Sciatic nerve (tissue), 2 donors: ENCODE measurements around the gene COL20A1. TPM values are rescaled to one million over a fixed set of nuclear protein-coding genes. Genes with fewer than 3 reads are reported as not detected.

Source experiments
- ATAC-seq: fragments of 200-7000 bp; cut with Tn5 transposase; one replicate; pipeline ENCODE4 v1.9.1; 2020; ENCODE audit warnings: mild to moderate bottlenecking, moderate library complexity
- DNase-seq: peaks from one replicate; pipeline ENCODE4 v3.0.0-alpha.2; 2020; ENCODE audit warnings: low spot score
- intact Hi-C: fragments of 100-400 bp; cut with DNase I; formaldehyde crosslinking; loops from one replicate; pipeline ENCODE4 v1.14.2; 2022
- total RNA-seq: library from RNA; stranded (reverse); fragmentation: NEBNext Ultra II Directional; extraction: Animal tissue kit (Norgen Biotek cat#: 25700); gene quantifications from one replicate; pipeline ENCODE4 v1.2.1, GENCODE V29; 2021
- donor health status: DM: no; HTN: no; CAD: no.
- donor health status: DM: no; HTN: no; CAD: no.

COL20A1 gene
- total RNA-seq, 1 donor from 2014 or later, result 0.22 TPM

DNA sequence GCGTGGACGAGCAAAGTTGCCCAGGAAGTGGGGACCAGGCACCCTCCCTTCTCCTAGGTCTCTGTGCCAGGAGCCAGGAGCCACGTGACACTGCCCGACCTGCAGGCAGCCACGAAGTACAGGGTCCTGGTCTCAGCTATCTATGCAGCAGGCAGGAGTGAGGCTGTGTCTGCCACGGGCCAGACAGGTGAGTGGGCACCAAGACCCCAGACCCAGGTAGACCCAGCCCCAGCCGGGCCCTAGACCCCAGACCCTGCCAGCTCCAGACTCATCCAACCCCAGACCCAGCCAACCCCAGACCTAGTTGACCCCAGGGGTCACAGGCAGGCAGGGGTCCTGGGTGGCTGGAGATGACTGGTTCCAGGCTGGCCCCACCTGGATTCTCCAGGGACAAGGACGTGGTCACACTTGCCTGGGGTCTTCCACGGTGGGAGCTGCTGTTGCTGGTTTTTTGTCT lies 21.1 kb downstream of the COL20A1 start:
- no peak for DNase-seq
- intact Hi-C loops, result no loop called here
- no peak for ATAC-seq

DNA sequence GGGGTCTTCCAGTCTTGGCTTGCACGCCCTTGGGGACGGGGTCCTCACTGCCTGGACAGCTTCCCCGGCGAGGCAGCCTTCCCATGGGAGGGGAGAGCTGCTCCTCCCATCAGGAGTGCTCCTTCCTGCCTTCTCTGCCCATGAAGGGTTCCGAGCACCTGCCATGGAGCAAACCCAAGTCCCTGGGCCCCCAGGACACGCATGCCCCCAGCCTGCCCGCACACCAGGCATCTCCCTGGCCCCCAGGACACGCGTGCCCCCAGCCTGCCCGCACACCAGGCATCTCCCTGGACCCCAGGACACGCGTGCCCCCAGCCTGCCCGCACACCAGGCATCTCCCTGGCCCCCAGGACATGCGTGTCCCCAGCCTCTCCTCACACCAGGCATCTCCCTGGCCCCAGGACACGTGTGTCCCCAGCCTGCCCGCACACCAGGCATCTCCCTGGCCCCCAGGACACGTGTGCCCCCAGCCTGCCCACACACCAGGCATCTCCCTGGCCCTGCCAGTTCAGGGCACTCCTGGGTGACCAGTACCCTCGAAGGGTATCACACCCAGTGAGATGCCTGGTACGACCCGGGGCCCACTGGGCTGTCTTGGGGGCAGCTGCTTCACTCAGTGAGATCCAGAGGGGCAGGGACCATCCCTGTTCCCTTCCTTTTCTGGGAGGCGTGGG lies 21.7 kb downstream of the COL20A1 start:
- intact Hi-C loops, result no loop called here
- ATAC-seq, result no peak
- no peak for DNase-seq

DNA sequence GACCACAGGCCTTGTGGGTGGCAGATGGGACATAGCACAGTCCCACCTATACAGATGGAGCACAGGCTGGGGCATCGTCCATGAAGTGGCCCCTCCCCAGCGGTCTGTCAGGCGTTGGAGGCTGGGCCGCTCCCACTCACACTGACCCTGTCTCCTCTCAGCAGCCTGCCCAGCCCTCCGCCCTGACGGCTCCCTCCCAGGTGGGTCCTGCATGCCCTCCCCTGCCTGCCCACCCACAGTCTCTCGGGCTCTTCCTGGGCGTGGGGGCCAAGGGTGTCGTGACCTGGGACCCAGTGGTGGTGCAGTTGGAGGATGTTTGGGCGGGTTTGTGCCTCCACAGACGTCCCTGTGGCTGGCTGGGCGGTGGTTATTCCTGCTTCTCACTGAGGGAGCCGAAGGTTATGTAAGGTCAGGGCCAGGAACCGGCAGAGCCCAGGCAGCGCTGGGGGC lies 22.3 kb downstream of the COL20A1 start:
- ATAC-seq (no peak), DNase-seq (no peak)
- intact Hi-C loops, result no loop called here

DNA sequence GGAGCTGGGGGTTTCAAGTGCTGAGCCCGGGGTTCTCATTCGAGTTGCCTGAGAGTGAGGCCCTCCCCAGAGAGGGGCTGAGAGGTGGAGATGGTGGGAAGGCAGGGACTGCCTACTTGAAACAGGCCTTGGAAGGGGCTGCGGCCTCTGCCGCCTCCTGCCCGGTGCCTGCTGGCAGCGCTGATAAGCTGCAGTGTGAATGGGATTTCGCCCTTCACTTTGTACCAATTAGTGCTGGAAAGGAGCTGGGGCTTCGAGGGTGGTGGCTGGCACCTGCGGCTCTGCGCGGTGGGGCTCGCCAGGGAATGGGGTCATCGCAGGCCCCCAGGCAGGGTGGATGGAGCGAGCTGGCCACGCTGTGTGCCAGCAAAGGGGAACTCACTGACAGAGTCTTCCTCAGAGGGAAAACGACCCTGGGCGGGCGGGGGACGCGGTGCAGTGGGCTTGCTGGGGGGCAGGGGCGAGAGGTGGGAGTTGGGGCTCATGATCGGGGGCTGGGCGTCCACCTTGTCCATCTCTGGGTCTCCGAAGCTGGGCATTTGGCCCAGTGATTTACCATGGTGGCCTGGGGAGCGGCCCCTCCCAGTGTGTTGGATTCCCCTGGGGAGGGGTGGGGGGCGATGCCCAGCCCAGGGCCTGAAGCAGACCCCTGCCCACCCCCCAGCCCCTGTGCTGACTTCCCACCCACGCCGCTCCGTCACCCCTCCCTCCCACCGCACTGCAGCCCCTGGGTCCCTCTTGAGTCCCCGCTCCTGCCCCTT lies 22.9 kb downstream of the COL20A1 start:
- DNase-seq, result no peak
- ATAC-seq, result no peak

DNA sequence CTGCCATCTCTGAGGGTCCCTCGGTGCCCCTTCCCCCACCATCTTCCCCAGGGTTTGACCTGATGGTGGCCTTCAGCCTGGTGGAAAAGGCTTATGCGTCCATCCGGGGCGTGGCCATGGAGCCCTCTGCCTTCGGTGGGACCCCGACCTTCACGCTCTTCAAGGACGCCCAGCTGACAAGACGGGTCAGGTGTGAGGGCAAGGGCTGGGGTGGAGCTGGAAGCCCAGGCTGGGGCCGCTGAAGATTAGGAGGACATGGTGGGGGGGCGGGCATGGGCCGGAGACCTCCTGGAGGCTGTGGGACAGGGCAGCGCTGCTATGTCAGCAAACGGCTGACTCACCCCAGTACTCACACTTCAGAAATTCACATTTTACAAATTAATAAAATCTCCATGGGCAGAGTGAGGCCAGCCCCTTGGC lies 23.5 kb downstream of the COL20A1 start:
- intact Hi-C loops, result no loop called here
- DNase-seq, result no peak
- ATAC-seq, result no peak

More for the DNA sequence above, 22.9 kb downstream of the COL20A1 start:
- intact Hi-C loops, result no loop called here

DNA sequence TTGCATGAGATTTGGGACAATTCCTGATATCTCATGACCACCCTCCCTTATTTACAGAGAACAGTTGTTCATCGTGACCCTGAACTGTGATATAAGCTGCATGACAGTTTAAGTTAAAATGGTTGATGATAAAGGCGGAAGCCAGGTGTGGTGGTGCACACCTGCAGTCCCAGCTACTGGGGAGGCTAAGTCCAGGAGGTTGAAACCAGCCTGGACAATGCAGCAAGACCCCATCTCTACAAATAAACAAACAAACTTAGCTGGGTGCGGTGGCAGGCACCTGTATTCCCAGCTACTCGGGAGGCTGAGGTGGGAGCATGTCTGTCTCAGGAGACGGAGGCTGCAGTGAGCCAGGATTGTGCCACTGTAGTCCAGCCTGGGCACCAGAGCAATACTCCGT lies 24.1 kb downstream of the COL20A1 start:
- ATAC-seq (no peak), DNase-seq (no peak)
- intact Hi-C loops, result no loop called here

DNA sequence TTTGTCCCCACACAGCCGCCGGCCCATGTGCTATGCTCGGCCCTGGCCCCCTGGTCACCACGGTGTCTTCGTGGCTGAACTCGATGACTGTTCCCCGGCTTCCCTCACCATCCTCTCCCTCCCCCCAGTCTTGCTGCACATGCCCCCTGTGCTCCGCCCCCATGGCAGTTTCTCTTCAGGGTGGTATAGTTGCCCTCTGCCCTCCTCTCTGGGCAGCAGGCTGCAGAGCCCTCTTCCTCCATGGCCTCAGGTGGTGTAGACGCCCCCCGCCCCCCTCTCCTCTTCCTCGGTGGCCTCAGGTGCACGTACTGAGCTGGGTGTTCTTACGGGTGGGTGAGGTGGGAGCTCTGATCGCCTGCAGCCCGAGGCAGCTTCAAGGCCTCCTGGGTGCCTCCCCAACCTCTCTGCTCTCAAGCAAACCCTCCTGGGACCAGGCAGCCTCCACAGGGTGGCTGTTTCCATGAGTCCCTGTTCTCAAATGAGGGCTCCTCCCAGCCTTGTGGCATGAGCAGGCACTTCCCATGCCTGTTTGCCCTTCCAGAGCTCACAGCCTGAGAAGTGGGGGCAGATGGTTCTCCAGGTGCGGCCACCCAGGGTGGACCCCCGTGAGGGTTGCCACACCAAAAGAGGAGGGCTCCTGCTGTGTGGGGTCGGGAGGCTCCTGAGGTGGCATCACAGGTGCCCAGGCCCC lies 24.8 kb downstream of the COL20A1 start:
- ATAC-seq, result no peak

DNA sequence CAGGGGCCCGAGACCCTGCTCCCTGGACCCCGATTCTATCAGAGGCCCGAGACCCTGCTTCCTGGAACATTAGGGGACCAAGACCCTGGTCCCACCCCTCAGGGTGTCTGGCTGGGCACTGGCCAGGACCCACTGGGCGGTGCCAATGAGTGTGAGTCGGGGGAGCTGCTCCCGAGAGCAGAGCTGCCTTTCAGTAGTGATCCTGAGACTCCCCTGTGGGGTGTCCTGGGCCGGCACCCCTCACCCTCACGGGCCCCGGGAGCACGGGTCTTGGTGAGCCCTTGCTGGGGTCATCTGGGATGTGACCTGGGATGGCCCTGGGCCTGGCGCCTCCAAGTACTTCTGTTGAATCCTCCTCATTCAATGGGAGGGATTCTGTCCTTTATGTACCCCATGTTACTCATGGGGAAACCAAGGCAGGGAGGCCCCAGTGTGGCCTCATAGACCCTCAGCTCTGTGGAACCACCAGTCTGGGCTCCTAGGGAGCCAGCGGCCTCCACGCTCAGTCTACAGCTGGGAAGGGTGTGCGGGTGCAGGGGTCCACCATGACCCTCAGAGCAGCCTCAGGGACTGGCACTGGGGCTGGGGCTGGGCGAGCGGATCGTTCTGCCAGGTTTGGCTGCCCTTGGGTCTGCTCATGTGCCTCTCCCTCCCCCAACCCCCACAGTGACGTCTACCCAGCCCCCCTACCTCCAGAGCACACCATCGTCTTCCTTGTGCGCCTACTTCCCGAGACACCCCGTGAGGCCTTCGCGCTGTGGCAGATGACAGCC lies 25.6 kb downstream of the COL20A1 start:
- DNase-seq (no peak), ATAC-seq (no peak)
- intact Hi-C loops, result no loop called here

More for the DNA sequence above, 24.8 kb downstream of the COL20A1 start:
- DNase-seq, result no peak
- intact Hi-C loops, result no loop called here

DNA sequence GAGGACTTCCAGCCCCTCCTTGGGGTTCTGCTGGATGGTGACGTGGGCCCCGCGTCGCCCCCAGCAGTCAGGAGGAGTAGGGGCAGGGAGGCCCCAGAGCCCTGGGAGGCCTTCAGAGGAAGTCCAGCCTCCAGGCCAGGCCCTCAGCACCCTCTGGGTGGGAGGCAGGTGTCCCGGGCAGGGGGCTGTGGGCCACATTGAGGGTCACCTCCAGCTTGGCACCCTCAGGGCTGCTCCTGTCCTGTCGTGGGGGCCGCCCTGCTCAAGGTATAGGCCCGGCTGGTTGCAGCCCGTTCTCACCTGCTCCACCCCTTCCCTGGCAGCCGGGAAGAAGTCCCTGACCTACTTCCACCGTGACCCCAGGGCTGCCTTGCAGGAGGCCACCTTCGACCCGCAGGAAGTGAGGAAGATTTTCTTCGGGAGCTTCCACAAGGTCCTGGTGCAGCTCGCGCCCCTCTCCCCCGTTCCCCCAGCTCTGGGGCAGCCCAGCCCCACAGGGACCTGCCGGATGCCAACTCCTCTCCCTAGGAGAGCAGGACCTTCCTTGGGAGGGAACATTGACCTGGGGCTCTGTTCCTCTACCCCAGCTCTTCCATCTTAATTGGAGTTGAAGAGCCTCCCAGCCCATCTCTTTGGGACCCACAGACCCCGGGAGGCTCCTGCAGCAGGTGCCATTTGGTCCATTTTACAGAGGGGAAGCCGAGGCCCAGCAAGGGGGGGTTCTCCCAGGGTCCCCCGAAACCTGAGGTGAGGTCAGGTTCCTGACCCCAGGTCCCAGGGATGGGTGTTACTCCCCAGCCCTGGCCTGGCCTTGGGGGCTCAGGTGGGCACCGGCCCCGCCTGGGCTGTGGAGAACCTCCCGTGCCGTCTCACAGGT lies 26.4 kb downstream of the COL20A1 start:
- ATAC-seq (no peak), DNase-seq (no peak)
- intact Hi-C loops, result no loop called here

DNA sequence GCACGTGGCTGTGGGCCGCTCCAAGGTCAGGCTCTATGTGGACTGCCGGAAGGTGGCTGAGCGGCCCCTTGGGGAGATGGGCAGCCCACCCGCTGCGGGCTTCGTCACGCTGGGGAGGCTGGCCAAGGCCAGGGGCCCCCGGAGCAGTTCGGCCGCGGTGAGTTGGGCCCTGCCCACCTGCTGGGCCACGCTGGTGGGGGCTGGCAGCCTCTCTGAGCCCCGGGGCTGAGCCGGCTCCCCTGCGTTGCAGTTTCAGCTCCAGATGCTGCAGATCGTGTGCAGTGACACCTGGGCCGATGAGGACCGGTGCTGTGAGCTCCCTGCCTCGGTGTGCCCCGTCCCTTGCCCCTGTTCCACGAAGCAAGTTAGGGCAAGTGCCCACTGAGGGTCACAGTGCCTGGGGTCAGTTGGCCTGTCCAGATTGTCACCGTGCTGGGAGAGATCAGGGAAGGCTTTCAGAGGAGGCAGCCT lies 27.1 kb downstream of the COL20A1 start:
- intact Hi-C loops, result no loop called here
- DNase-seq, result no peak
- ATAC-seq, result no peak

DNA sequence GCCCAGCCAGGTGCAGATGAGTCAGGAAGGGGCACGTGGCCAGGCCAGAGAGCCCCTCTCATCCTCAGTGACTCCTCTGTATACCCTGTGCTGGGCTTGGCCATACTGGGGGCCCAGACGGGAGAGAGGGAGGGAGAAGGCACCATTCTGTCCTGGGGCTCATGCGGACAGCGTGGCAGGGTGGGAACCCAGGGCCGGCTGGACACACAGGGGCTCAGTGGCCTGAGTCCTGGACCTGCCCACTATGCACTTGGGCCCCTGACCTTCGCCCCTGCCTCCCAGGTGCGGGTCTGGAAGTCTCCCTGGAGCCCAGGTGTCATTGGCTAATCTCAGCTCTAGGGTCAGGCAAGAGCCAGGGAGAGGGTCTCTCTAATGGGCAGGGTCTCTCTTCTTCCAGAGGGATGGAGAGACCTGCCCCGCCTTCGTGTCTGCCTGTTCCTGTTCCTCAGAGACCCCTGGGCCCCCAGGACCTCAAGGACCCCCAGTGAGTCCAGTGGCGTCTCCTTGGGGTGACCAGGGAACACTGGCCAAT lies 27.7 kb downstream of the COL20A1 start:
- intact Hi-C loops, result no loop called here
- ATAC-seq (no peak), DNase-seq (no peak)

DNA sequence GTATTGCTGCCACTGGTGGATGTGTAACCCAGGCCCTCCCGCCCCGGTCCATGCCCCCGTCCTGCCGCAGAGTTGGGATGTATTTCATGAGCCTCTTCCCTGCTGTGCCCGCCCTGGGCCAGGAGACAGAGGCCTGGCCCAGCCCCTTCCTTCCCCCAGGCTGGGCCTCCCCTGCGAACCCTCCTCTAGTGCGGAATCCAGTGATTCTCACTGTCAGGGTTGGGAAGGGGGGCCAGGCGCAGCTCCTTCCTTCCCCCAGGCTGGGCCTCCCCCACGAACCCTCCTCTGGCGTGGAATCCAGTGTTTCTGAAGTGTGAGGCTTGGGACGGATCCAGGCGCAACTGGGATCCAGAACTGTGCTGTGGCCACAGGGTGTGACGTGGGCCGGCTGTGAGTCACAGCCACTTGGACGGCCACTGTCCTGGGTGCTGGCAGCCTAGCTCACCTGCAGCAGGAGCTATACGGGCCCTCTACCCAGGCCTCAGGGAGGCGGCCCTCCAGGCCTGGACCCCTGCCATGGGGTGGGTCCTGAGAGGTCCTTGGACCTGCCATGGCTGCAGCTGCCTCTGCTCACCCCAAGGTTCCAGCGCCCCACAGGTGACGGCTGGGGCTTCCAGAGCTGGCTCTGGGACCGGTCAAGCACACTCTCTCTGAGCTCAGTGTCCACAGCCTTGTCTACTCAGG lies 28.3 kb downstream of the COL20A1 start:
- intact Hi-C loops, result no loop called here
- ATAC-seq, result peak; percentile 60
- no peak for DNase-seq

DNA sequence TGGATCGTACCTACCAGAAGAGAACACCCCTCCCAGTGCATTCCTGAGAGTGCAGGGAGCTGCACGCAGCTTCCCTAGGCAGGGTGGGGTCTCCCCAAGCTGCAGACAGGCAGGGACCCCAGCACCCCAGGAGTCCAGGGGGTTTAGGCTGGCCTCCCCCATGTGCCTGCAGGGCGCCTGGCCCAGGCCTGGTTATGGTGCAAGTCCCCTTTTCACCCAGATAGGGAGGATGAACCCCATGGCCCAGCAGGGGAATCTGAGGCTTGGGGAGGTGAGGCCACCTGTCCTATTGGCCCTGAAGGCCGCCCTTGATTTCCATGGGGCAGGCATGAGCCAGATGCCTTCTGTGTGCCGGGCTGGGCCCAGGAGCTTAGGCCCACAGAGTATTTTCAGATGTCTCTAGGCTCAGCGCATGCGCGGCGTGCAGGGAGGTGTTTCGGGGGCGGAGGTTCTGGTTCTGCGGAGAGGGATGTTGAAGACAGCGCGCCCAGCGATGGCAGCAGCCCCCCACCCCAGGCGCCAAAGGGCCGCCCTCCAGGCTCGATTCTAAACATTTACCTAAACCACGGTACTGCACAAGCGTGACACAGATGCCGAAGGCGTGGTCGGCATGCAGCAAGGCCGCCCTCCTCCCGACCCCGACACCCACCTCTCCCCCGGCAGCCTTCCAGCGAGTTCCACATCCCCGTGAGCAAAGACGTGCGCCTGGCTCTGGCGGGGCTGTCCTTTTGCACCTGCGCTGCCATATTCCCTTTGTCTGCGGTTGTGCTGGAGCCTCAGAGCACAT lies 29.4 kb downstream of the COL20A1 start:
- ATAC-seq, result no peak
- intact Hi-C loops, result no loop called here
- no peak for DNase-seq

DNA sequence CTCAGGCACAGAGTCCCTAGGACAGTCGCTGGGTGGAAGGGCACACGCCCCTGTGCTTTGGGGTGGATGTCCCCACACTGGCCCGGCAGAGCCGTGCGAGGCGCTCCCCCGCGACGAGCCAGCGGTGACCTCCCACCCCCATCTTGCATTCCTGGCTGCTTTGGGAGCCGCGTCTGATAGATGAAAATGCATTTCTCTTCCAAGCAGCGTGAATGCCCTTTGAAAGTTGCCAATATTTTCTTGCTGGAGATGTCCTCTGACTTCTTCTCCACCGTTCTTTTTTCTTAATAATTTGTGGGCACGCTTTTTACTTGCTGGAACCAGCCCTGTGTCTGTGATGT lies 29.9 kb downstream of the COL20A1 start:
- intact Hi-C loops, result no loop called here
- ATAC-seq (no peak), DNase-seq (no peak)

DNA sequence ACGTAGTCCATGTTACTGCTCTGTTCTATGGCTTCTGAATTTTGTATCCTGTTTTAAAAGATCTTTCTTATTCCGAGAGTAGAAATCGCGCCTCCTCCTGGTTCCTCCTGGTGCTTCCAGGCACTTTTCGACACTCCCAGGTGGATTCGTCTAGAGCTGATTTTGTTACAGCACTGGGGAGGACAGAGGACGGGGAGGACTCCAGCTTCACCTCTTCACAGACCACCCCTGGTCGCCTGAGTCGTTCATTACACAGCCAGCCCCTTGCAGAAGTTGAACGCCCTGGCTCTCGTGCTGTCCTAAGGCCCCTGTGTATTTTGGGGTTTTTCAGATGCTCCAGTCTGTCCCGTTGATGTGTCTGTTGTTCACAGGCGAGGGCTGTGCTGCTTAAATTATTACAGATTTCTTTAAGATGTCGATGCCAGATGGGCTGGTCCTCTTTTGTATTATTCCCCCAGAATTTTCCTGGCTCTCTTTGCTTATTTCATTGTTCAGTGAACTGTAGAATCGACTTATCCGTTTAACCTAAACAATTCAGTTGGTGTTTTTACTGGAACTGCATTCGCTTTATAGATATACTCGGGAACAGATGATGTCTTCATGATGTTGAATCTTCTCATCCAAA lies 30.5 kb downstream of the COL20A1 start:
- intact Hi-C loops, result no loop called here
- no peak for ATAC-seq
- no peak for DNase-seq

DNA sequence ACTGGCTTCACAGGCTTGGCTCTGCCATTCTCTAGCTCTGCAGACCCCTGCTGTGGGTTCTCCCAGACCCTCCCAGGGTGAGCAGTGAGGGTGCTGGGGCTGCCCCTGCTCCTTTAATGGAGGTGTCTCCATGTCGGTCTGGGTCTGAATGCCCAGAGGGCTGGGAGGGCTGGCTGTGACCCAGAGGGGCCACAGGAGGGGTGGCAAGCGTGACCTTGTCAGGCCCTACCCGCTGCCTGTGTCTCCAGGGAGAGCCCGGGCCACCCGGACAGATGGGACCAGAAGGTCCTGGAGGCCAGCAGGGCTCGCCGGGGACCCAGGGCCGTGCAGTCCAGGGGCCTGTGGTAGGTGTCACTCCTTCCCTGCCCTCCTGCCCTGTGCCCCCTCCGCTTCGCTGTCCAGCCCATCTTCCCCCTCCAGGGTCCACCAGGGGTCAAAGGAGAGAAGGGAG lies 32.1 kb downstream of the COL20A1 start:
- DNase-seq, result no peak
- ATAC-seq, result no peak
- intact Hi-C loops, result no loop called here
